CD4-positive, alpha-beta T cell treated with Interleukin-1 beta for 1 hour (primary cell): ENCODE data around the gene PIP4K2A.
"Not testable (repeated sequence)": the region's sequence is repeated elsewhere in the genome, so short reads cannot be mapped to it uniquely, and the experiment has no call there.

Source experiments
- DNase-seq, 2 donors: peaks; one replicate each; pipeline ENCODE4 v3.0.0-alpha.2; 2020 to 2022

PIP4K2A gene

DNA sequence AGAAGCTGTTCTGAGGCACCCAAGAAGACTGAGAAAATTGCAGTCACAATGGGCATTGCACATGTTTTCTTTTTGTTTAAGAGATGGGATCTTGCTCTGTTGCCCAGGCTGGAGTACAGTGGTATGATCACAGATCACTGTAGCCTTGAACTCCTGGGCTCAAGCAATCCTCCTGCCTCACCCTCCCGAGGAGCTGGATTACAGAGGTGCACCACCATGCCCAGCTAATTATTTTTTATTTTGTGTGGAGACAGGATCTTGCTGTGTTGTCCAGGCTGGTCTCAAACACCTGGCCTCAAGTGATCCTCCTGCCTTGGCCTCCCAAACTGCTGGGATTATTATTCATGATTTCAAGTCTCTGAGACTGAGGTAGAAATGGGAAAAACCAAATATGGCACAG is 168.7 kb downstream of the PIP4K2A start:
- no peak for DNase-seq

DNA sequence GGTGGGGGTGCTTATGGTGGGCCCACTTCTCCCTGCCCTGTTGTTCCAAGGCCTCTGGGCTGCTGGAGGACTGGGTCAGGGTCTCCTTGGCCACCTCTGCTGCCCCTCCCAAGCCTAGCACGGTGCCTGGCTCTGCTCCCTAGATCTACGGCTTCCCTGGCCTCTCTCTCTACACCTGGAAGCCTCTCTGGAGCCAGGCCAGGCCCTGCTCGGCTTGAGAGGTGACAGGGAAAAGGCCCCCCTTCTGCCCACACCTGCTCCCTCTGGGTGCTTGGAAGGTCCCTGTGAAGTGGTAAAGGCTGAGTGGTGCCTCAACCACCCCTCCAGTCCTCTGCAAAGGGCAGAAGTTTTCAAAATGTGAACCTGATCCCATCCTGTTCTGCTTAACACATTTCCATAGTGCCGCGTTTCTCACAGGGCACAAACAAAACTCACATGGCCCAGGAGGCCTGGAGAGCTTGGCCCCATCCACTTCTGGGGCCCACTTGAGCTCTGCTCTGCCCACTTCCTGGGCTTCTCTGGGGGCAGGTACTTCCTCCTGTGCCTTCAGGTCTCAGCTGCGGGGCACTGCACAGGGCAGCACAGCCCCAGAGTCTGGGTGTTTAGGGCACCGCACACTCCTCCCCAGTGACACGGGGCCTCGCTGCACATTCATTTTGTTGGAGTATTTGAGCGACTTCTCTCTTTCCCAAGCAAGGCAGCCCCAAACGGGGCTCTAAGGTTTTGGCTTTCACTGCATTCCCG is 169.9 kb downstream of the PIP4K2A start:
- DNase-seq: no peak

DNA sequence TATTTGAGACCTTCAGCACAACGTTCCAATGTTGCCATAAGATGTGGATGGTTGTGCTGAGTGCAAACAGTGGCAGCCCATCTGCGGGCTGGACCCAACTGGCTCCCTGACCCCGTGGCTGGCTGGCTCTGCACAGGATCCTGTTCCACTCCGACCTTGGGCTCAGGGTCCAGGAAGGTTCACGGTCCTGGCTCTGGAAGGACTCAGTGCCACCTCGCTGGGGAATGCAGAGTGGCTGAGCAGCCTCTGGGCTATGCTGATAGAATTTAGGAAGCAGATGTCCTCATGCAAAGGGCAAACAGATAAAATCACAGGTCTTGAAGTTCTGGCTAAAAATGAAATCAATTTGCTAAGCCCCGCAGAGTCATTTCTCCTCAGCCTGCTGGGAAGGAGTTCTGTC is 171.6 kb downstream of the PIP4K2A start:
- no peak for DNase-seq

- DNase-seq: no peak
Observed at GRCh38 chr10:22541900-22542299, 172.5 kb downstream of the PIP4K2A start.

GRCh38 chr10:22539579-22540298 is 174.6 kb downstream of the PIP4K2A start:
- no peak for DNase-seq

- no peak for DNase-seq
Observed at GRCh38 chr10:22537810-22538209, 176.6 kb downstream of the PIP4K2A start.

GRCh38 chr10:22536620-22537019 is 177.8 kb downstream of the PIP4K2A start:
- no peak for DNase-seq

- no peak for DNase-seq
Observed at GRCh38 chr10:22534849-22535604, 179.4 kb downstream of the PIP4K2A start.

- no peak for DNase-seq
Observed at GRCh38 chr10:22531441-22531840, 182.9 kb downstream of the PIP4K2A start.

GRCh38 chr10:22531008-22531407 is 183.4 kb downstream of the PIP4K2A start:
- no peak for DNase-seq

DNA sequence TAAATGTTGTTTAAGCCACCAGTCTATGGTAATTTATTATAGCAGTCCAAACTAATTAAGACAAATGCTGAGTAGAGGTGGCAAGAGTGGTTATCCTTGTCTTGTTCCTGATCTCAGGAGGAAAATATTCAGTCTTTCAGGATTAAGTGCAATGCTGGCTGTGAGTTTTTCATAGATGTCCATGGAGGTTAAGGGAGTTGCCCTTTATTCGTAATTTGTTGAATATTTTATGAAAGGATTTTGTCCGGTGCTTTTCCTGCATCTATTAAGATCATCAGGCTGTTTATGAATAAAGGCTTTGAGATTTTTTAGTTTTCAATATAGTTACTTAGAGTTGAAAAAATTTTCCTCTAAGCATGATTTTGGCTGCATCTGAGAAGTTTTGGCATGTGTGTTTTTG is 186.9 kb downstream of the PIP4K2A start:
- no peak for DNase-seq

GRCh38 chr10:22524333-22524732 is 190.0 kb downstream of the PIP4K2A start:
- DNase-seq: not testable (repeated sequence)

DNA sequence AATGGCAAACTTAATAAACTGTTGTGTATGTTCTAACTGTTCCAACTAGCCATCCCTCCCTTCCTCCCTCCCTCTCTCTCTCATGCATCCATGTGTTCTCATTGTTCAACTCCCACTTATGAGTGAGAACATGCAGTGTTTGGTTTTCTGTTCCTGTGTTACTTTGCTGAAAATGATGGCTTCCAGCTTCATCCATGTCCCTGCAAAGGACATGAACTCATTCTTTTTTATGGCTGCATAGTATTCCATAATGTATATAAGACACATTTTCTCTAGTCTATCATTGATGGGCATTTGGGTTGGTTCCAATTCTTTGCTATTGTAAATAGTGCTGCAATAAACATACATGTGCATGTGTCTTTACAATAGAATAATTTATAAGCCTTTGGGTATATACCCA is 193.7 kb downstream of the PIP4K2A start:
- not testable (repeated sequence) for DNase-seq

GRCh38 chr10:22518167-22518724 is 196.1 kb downstream of the PIP4K2A start:
- no peak for DNase-seq

- DNase-seq: no peak
Observed at GRCh38 chr10:22515009-22515408, 199.4 kb downstream of the PIP4K2A start.

GRCh38 chr10:22514414-22514758 is 200.0 kb downstream of the PIP4K2A start:
- not testable (repeated sequence) for DNase-seq

- not testable (repeated sequence) for DNase-seq
Observed at GRCh38 chr10:22513483-22514413, 200.6 kb downstream of the PIP4K2A start.

DNA sequence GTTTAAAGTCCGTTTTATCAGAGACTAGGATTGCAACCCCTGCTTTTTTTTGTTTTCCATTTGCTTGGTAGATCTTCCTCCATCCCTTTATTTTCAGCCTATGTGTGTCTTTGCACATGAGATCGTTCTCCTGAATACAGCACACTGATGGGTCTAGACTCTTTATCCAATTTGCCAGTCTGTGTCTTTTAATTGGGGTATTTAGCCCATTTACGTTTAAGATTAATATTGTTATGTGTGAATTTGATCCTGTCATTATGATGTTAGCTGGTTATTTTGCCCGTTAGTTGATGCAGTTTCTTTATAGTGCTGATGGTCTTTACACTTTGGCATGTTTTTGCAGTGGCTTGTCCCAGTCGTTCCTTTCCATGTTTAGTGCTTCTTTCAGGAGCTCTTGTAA is 202.4 kb downstream of the PIP4K2A start:
- DNase-seq: not testable (repeated sequence)

GRCh38 chr10:22508214-22508613 is 206.2 kb downstream of the PIP4K2A start:
- not testable (repeated sequence) for DNase-seq

- peak; percentile 54 to 57 for DNase-seq
Observed at GRCh38 chr10:22505911-22506685, 208.3 kb downstream of the PIP4K2A start.

DNA sequence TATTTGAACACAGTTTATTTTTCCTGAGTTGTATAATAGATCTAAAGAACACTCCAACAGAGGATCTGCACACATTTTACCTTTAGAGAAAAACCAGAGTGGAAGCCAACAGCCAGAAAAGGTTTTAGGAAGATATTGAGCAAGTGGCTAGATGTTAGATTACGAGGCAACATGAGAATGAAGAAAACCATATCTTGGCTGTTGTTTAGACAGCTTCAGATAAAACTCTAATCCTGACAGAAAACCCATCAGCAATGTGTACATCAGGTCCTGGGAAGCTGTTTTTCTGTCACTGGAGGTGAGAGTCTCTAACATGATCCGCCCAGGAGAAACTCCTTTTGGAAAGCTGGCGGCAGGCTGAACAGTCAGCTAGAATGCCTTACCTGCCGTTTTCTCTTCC is 209.6 kb downstream of the PIP4K2A start:
- no peak for DNase-seq
